K562 (cell line): ENCODE results near the gene HEY2. TPM values are rescaled to one million over a fixed set of nuclear protein-coding genes. Genes with fewer than 3 reads are reported as not detected.

Experiments
- BCOR ChIP-seq: fragments of 450-650 bp; IDR thresholded peaks from 2 replicates; pipeline ENCODE4 v1.6.1; 2016
- BMI1 ChIP-seq: fragments of 150-350 bp; IDR thresholded peaks from 2 replicates; pipeline ENCODE4 v1.6.1; 2014; ENCODE audit warnings: low read length
- CREM ChIP-seq: IDR thresholded peaks from 2 replicates; pipeline ENCODE4 v1.6.1; 2014; ENCODE audit warnings: antibody characterized with exemption, low read depth
- DLX4 ChIP-seq: fragments of 250-450 bp; sonication (Bioruptor Pico); IDR thresholded peaks from 2 replicates; pipeline ENCODE4 v1.6.1; 2021; ENCODE audit warnings: mild to moderate bottlenecking
- E4F1 ChIP-seq: fragments of 250-450 bp; sonication (Bioruptor Pico); IDR thresholded peaks from 2 replicates; pipeline ENCODE4 v1.5.0; 2021; ENCODE audit warnings: mild to moderate bottlenecking, borderline replicate concordance
- EGR1 ChIP-seq: fragments of 450-650 bp; conservative IDR thresholded peaks from 2 replicates; pipeline ENCODE4 v1.6.1; 2017; ENCODE audit warnings: mild to moderate bottlenecking
- EHMT2 ChIP-seq: fragments of 450-650 bp; IDR thresholded peaks from 2 replicates; pipeline ENCODE4 v1.6.1; 2018; ENCODE audit warnings: antibody characterized with exemption
- MECOM ChIP-seq: fragments of 250-450 bp; sonication (Bioruptor Pico); IDR thresholded peaks from 2 replicates; pipeline ENCODE4 v1.8.0; 2022; ENCODE audit warnings: inconsistent platforms
- MYC ChIP-seq, 2 experiments: fragments of 250-450 bp in 1 of 2; sonication (Bioruptor Pico) in 1 of 2; IDR thresholded peaks; 2 replicates each; pipeline versions ENCODE4 v1.5.1 to v1.6.1; 2012 to 2021; ENCODE audit warnings: low read depth in 2 of 2, borderline replicate concordance in 1 of 2, improper control_type of control experiment in 1 of 2, low read length in 1 of 2, mild to moderate bottlenecking in 1 of 2, moderate library complexity in 1 of 2
- NBN ChIP-seq: fragments of 450-650 bp; IDR thresholded peaks from 2 replicates; pipeline ENCODE4 v1.6.1; 2016; ENCODE audit warnings: low read depth, mild to moderate bottlenecking
- POLR3A ChIP-seq: IDR thresholded peaks from 2 replicates; pipeline ENCODE4 v1.6.1; 2011; ENCODE audit warnings: borderline replicate concordance, mild to moderate bottlenecking, moderate library complexity; ENCODE audit not compliant: insufficient read length, insufficient read depth; ENCODE audit errors: extremely low read depth
- PRPF4 ChIP-seq: fragments of 200-400 bp; formaldehyde crosslinking; IDR thresholded peaks from one replicate; pipeline ENCODE4 v1.6.1; 2017; ENCODE audit warnings: low read length, low read depth, mild to moderate bottlenecking; ENCODE audit not compliant: insufficient read depth, poor library complexity, severe bottlenecking
- SUPT5H ChIP-seq: fragments of 450-650 bp; IDR thresholded peaks from 2 replicates; pipeline ENCODE4 v1.6.1; 2016
- TEAD4 ChIP-seq, 2 experiments: sonication (generic) in 1 of 2; formaldehyde crosslinking in 1 of 2; IDR thresholded peaks; 2 replicates each; pipeline versions ENCODE4 v1.6.1 to v1.8.0; 2012 to 2022; ENCODE audit warnings: borderline replicate concordance in 1 of 2, inconsistent platforms in 1 of 2, low read length in 1 of 2, mild to moderate bottlenecking in 1 of 2, missing genetic modification reagents in 1 of 2
- ZNF184 ChIP-seq: sonication (generic); formaldehyde crosslinking; IDR thresholded peaks from 2 replicates; pipeline ENCODE4 v1.5.0; 2020; ENCODE audit warnings: missing genetic modification reagents
- ZNF217 ChIP-seq: sonication (generic); formaldehyde crosslinking; IDR thresholded peaks from 2 replicates; pipeline ENCODE4 v1.8.0; 2022; ENCODE audit warnings: mild to moderate bottlenecking, missing genetic modification reagents
- ZNF24 ChIP-seq: fragments of 450-650 bp; IDR thresholded peaks from 2 replicates; pipeline ENCODE4 v1.6.1; 2016
- ZNF766 ChIP-seq: fragments of 200-800 bp; sonication (Bioruptor generic); conservative IDR thresholded peaks from 2 replicates; pipeline ENCODE4 v1.6.1; 2016; ENCODE audit warnings: missing genetic modification characterization, missing compliant biosample characterization
- polyA plus RNA-seq, 8 experiments: library from polyadenylated mRNA; depleted of rRNA in 4 of 8; stranded (reverse) in 5 of 8; unstranded in 3 of 8; fragments of >200 nt; fragmentation: Nextera tagmentation in 2 of 8; fragmentation: Illumina TruSeq in 1 of 8; extraction: Ambion mirVana in 2 of 8; extraction: Trizol in 1 of 8; gene quantifications; 2 replicates each; pipeline versions ENCODE4 v1.2.1 to v1.2.3, GENCODE V29; 2011 to 2014; ENCODE audit warnings: inconsistent platforms in 1 of 8, missing spikeins in 1 of 8
- total RNA-seq, 7 experiments: library from RNA; depleted of rRNA in 6 of 7; stranded (reverse); fragments of >200 nt in 6 of 7; fragmentation: Illumina TruSeq in 2 of 7; extraction: Trizol in 2 of 7; gene quantifications; 2 replicates each; pipeline versions ENCODE4 v1.2.1 to v1.2.3, GENCODE V29; 2011 to 2021; ENCODE audit warnings: low replicate concordance in 1 of 7
- TF ChIP-seq, protein P1 (sequence below): fragments of 450-650 bp; IDR thresholded peaks from one replicate; pipeline ENCODE4 v1.6.1; 2018; ENCODE audit warnings: mild to moderate bottlenecking, moderate library complexity; ENCODE audit not compliant: partially characterized antibody

HEY2 gene
- total and polyA plus RNA-seq, 9 of the 15 experiments (the other 6 are each of a cell fraction or from before 2014, with no cell fraction given), result 0.03 to 0.07 (median 0.06) TPM; not detected in 5

DNA sequence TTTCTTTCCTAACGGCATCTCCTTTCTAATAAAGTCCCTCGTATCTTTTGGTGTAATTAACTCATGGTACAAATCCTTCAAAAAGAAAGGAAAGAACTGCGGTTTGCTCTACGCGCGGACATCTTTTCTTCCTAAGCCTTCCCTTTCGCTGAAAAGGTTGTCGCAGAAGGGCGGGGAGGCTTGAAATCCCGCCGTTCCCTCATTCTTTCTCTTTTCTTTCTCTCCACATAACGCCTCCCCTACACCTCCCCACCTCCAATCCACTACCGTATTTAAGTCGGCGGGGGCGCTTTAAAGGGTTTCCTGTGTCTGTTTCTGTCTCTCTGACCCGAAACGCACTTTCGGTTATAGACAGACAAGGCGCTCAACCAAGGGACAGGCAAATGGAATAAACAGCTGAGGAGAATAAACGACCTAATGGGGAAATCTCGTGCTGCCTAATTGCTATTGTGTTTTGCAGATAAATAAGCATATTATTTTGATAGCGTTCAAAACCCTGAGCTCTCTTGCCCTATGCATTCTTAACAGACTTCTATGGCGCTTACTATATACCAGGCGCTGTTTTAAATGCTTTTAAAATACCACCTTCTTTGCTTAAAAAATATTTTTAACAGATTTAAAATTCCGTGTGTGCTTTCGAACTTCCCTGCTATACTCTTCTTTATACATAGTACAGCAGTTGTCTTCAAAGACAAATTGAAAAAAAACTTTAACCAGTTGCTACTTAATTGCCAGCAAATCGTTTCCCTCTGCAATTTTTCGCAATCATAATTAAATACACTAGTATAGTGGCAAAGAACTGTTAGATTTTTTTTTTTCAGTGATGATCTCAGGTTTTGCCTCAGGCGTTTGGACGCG, 2.5 kb upstream of the HEY2 start (continued):
- no peak for TF ChIP-seq MYC (IDR thresholded peaks at IDR 0.05; ENCODE audit: low read depth, low read length)
- no peak for TF ChIP-seq MYC (CRISPR knock-in tag; IDR thresholded peaks at IDR 0.05; ENCODE audit: borderline replicate concordance, low read depth)
- TF ChIP-seq ZNF217 (CRISPR knock-in tag), result no peak
- no peak for TF ChIP-seq PRPF4
- no peak for TF ChIP-seq MECOM
- no peak for TF ChIP-seq SUPT5H
- TF ChIP-seq EHMT2, result no peak
- TF ChIP-seq NBN, result peak; percentile 43; the same call in 1 of the 2 replicates
- TF ChIP-seq EGR1, result peak; percentile 25; the same call in 1 of the 2 replicates
- TF ChIP-seq TEAD4 (IDR thresholded peaks at IDR 0.05; ENCODE audit: low read length), result no peak
- no peak for TF ChIP-seq TEAD4 (CRISPR knock-in tag; IDR thresholded peaks at IDR 0.05; ENCODE audit: borderline replicate concordance)
- no peak for TF ChIP-seq ZNF24
- TF ChIP-seq DLX4 (CRISPR knock-in tag), result no peak
- TF ChIP-seq BMI1, result peak; percentile 8
- 0 out of 2 replicates have a peak, but pooled peaks have one; percentile 20 for TF ChIP-seq BCOR
- TF ChIP-seq, protein P1, sequence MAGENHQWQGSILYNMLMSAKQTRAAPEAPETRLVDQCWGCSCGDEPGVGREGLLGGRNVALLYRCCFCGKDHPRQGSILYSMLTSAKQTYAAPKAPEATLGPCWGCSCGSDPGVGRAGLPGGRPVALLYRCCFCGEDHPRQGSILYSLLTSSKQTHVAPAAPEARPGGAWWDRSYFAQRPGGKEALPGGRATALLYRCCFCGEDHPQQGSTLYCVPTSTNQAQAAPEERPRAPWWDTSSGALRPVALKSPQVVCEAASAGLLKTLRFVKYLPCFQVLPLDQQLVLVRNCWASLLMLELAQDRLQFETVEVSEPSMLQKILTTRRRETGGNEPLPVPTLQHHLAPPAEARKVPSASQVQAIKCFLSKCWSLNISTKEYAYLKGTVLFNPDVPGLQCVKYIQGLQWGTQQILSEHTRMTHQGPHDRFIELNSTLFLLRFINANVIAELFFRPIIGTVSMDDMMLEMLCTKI, result no peak
- TF ChIP-seq CREM, result no peak
- no peak for TF ChIP-seq ZNF766 (CRISPR knock-in tag)
- no peak for TF ChIP-seq POLR3A
- no peak for TF ChIP-seq ZNF184 (CRISPR knock-in tag)
- TF ChIP-seq E4F1, result no peak
